Activated CD8-positive, alpha-beta memory T cell treated with anti-CD3 and anti-CD28 coated beads, Interleukin-2, amount 50 U/mL, for 4 hours (primary cell): Measurements from ENCODE around the gene DDHD1.
"Not testable (repeated sequence)": the region's sequence is repeated elsewhere in the genome, so short reads cannot be mapped to it uniquely, and the experiment has no call there.

Experiments
- DNase-seq: peaks from one replicate; pipeline ENCODE4 v3.0.0-alpha.2; 2020

Gene DDHD1

DNA sequence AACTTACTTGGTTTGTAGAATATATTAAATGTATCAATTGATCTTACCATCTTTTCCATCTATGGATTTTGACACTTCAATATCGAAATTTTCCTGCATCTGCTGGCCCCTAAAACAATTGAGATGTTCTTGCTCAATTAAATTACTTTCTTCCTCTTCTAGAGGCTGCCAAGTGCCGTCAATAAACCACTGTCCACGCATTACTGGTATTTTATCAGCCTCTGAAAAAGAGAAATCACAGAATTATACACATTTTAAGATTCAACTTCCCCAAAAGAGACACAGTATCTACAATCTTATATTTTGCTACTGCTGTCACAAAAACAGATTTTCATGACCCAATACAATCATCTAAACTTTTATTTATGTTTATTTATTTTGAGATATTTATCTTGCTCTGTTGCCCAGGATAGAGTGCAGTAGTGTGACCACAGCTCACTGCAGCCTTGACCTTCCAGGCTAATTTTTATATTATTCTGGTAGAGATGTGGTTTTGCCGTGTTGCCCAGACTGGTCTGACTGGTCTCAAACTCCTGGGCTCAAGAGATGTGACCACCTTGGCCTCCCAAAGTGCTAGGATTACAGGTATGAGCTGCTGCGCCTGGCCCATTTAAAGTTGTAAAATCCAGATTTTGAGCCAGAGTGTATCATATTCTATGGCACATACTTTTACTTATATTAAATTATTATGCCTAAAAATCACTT is 49.3 kb downstream of the DDHD1 start:
- no peak for DNase-seq

DNA sequence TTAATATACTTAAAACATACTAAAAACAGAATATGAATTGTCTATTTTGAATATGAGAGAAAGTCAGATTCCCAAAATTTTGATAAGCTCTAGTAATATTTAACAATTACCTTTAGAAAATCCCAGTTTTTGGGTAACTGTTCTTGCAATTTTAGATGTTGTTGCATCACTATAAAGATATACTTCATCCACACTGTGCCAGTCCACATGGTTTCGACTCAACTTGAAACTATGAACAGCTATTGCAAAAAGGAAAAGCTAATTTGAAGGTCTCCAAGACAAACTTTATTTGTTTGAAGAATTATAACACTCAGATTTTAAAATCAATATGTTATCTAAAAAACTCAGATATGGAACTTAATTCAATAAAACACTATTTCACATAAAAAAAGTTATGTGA is 59.9 kb downstream of the DDHD1 start:
- DNase-seq = no peak

DNA sequence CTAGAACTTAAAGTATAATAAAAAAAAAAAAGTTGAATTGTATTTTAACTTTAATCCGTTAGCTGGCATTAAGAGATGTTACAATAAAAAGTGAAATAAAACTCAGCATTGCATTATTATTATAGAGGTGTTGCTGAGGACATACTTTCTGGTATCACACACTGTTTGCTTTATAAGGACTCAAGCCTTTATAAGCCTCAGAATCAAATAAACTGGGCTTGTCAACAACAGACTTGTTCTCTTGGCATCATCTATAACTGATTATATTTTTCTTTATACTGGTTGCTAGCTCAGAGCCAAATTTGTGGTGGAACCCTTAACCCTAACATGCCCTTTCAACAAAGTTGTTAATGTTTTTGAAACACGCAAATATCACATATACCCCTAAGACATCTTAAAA is 62.3 kb downstream of the DDHD1 start:
- no peak for DNase-seq

DNA sequence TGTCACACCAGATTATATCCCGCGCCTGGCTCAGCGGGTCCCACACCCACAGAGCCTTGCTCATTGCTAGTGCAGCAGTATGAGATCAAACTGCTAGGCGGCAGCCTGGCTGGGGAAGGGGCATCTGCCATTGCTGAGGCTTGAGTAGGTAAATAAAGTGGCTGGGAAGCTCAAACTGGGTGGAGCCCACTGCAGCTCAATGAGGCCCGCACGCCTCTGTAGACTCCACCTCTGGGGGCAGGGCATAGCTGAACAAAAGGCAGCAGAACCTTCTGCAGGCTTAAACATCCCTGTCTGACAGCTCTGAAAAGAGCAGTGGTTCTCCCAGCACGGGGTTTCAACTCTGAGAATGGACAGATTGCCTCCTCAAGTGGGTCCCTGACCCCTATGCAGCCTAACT is 68.2 kb downstream of the DDHD1 start:
- not testable (repeated sequence) for DNase-seq

DNA sequence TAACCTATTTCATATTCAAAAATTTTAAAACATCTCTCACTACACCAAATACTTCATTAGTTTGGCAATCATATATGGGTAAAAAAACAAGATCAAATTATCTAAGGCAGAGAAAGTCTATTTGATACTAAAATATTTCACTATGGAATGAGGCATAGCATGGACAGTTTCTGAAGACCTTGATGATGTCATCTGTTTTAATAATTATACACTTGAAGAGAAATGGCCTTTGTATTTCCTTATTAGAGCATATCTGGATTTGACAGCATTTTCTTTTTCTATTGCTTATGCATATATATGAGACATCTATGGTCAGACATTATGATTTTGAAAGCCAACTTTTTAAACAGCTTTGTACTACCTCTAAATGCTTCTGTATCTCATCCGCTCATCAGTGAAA is 88.6 kb downstream of the DDHD1 start:
- DNase-seq = no peak

DNA sequence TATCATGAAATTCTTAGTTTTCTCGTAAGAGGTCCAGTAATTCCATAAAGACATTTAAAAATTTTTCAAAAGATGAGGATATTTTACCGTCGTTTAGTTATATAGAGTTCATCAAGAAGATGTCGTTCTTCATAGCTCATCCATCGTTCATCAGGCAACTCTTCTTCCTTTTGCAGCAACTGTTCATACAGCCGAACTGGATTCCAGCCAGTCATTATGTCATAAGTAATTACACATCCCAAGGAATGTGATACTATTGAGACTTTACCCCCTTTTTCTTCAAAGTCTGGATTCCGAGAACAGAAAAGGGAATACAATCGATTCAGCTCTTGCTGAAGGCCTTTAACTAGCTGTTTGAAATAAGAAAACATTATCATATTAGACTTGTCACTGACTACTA is 90.3 kb downstream of the DDHD1 start:
- DNase-seq = no peak

DNA sequence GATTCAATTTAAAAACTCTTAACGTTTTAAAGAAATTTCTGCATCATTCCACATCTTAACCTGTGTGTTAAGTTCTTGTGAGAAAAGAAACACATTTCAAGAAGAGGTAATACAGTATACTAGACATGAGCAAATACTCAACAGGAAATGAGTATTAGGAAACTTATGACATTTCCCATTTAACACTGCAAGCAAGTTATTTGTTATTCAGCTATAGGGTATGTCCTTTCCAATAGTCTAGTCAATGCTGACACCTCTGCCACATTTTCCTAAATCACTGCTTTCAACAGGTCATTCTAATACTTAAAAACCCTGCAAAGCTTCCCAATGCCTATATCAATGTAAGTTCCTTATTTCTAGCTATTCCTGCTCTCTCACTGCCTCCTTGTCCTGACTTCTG is 93.1 kb downstream of the DDHD1 start:
- DNase-seq = no peak

DNA sequence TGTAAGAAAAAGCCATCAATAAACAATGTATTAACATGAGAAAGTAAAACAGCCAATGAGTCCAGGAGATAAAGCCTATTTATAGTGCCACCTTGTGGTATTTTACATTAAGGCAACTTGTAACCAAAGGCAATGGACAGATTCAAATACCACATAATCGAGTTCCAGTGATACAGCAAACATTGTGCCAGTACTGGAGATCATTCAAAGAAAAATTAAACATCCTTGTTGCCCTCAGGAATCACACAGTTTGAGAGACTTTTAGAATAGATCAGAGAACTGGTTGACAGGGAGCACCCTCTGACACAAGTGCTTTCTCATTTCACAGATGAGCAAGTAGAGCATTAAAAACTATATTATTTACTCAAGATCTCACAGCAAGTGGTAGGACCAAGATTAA is 98.1 kb downstream of the DDHD1 start:
- no peak for DNase-seq

DNA sequence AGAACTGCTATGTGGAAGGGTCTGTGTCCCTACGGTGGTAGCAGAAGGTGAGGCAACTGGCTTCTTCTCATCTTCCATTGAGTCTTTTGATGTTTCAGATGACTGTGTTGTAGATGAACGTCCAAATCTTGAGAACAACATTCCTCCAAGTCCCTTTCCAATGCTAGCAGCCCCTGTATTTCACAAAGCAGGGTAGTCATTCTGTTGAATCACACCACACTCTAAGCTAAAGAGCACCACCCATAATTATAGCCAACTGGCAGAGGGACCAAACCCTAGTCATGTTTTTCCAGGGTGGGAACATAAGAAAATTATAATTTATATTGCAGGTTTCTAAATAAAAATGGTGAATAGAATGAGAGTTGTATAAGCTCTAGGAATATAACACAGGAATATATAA is 98.7 kb downstream of the DDHD1 start:
- no peak for DNase-seq

DNA sequence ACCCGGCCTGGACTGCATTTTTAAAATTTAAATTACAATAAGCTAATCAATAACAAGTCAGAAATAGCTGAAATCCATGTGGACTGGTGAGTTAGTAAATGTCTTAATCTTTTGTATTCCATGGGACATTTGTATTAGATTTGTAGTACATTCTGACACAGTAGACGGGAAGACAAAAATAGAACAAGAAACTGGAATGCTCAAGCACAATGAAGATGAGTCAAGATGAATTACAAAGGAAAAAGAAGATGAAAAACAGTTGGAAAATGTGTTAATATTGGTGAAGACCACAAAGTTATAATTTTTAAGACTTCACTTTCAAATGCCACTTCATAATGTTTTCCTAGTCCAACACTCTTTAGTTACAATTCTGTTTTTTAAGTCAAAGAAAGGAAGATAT is 104.5 kb downstream of the DDHD1 start:
- no peak for DNase-seq

DNA sequence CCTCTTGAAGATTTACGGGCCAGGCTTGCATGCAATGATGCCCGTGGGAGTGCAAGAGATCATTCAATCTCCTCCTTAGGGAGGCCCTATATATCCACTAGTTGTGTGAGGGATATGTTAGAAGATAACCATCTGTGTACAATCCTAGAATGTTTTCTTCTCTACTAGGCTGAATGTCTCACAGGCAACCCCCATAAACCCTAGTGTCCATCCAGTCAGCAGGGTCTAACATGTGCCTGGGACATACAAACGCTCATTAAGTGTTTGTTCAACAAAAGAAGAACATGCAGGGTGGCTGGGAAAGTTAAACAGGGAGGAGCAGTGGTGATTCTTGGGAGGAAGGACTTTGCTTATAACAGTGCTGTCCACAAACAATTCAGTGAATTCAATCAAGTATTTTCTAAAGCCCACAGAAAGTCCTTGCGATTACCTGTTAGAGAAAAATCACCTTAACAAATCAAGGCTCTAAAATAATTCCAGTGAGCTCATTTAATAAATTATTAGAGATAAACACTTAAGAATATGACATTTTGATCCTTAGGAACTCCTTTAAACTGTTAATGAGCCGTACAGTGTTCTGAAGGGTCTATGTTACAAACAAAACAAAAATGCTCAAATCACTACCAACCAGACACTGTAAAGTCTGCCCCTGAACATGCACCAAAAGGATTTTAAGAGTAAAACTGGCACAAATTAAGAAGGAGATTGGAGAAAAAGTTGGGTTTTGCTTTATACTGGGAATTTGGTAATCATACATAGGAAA is 105.6 kb downstream of the DDHD1 start:
- no peak for DNase-seq

DNA sequence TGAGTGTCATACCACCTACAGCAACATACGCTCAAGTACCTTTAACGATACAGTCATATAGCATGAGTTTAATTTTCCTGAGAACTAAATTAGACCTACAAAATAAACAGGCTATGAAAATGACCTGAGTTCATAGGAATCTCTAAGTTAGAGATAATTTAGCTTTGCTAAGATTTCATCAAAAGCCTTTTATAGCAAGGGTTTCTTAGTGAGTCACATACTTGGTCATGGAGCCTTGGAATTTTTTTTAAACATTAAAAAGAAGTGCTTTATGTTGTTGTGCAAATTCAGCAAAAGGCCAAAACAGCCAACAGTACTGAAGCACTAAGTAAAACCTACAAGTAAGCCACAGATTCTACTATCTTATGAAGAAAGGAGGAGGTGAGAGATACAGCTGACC is 108.6 kb downstream of the DDHD1 start:
- DNase-seq = no peak

DNA sequence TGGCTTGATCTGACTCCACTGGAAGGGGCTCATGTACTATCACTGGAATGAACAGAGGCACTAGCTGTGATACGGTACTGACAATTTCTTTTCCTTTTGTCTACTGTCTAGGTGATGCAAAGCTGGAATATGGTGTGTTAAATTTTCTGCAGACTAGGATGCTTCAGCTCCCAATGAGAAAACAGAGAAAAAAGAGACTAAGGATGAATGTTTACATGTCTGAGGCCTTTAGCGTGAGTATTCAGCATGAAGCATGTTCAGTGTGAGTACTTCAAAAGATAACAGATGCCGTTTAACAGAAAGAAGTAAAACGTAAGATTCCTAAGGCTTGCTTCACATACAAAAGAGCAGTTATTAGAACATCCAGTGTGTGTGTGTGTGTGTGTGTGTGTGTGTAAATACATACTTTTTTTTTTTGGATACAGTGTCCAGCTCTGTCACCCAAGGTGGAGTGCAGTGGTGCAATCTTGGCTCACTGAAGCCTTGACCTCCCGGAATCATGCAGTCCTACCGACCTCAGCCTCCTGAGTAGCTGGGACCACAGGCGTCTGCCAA is 110.0 kb downstream of the DDHD1 start:
- DNase-seq = no peak

DNA sequence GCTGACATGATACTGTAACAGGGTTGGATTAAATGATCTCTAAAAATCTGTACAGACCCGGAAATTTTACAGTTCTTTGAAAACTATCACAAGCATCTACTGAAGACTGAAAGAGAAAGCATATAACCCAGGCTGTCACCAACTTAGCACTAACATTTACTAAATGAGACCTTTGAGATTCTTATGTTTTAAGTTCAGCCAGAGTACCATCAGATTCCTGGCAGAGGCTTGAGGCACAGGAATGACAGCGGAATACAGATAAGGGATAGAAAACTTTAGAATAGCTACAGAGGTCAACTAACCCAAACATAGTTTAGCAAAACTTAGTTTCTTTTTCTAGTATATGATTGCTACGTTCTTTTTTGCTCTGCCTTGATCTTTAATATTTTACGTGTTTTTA is 110.6 kb downstream of the DDHD1 start:
- DNase-seq = no peak

DNA sequence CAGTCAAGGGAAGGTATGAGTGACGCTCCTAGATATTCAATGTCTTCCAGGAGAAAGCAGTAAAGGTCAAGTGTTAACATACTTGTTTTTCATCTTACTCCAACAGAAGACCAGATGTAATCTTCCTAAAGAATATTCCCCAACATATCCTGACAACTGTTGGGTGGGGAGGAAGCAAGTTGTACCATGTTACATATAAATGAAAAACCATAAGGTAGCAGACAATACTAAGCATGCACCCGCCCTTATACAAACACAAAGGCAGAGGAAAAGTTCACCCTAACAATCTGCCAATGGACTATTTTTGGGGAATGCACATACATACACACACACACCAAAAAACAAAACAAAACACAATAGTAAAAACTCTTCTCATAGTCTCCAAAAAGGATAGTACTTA is 112.1 kb downstream of the DDHD1 start:
- no peak for DNase-seq

DNA sequence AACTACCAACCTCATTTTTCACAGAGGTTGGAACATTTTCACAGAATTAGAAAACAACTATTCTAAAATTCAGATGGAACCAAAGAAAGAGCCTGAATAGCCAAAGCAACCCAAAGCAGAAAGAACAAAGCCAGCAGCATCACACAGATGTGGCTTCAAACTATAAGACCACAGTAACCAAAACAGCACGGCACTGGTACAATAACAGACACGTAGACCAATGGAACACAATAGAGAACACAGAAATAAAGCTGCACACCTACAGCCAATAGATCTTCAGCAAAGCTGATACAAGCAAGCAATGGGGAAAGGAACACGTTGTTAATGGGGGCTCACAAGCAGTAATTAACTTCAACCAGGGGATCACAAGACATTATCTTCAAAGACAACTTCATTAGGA is 114.5 kb downstream of the DDHD1 start:
- DNase-seq = no peak

DNA sequence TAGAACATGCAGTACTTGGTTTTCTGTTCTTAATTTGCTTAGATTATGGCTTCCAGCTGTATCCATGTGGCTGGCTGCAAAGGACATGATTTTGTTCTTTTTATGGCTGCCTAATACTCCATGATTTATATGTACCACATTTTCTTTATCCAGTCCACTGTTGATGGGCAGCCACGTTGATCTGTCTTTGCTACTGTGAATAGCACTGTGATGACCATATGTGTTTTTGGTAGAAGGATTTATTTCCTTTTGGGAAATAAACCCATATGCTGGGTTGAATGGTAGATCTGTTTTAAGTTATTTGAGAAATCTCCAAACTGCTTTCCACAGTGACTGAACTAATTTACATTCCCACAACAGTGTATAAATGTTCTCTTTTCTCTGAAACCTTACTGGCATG is 116.1 kb downstream of the DDHD1 start:
- no peak for DNase-seq

DNA sequence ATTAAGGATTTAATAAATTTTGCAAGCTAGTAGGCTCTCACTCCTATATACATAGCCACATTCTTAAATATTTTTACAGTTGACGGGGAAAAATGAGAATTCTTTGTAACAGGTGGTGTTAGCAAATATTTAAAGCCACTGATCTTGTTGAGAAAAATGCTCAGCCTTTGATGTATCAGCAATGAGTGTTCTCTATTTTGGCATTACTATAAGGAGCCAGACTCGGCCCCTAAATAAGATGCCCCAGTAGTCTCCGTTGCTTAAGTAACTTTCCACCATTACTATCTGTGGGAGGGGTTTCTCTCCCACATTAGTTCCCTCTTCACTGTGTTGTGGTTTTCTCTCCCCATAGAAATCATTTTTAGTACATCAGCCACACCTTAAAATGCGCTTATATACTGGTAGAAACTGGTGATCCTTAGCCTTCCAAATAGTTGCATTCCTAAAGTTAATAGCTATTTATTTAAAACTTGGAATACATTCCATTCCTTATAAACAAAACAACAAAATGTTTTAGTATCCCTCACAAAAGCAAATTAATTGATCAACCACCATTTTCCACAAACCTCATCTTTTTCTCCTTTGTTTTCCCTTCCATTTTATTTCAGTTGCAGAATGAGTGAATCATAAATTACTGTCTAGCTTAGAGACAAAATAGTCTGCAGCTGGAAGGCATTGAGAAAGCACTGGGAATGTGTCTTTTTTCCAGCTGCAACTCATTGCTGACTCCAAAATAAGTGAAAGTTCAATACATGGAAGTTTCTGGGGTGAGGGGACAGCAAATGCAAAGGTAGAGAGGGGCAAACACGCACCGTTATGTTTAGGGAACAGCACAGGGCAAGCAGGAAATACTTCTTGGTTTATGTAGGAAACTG is 117.5 kb downstream of the DDHD1 start:
- no peak for DNase-seq

DNA sequence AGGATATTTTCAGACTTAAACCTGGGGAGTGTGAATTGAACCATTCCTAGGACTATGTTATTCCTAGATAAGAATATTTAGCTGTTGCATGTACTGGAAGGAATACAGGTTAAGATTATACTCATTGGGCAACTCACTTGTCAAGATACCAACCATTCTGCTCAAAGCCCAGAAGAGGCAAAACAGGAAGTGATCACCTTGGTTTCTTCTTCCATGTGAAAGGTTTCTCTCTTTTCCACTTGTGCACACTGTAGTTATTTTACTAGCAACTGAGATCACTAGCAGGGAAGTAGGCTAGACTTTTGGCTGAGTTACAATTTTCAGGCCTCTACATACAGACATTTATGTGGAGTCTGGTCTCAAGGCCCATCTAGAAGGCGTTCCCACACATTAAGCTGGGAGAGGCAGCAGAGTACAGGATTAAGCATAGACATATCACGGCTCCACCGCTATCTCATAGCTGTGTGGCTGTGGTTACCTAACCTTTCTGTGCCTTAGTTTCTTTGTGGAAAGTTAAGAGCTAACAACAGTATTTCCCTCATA is 118.4 kb downstream of the DDHD1 start:
- no peak for DNase-seq

DNA sequence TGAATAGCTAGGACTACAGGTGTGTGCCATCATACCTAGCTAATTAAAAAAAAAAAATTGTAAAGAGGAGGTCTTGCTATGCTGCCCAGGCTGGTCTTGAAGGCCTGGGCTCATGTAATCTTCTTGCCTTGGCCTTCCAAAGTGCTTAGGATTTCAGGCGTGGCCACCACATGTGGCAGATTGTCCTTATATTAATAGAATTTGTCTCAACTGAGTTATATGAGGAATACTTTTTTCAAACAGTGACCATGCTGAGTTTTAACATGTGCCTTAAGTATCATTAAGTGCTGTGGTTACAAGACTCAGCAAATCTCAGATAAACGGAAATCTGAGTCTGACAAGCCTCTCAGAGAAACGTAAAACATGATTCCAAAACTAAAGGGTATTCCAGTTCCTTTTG is 119.1 kb downstream of the DDHD1 start:
- DNase-seq = no peak

DNA sequence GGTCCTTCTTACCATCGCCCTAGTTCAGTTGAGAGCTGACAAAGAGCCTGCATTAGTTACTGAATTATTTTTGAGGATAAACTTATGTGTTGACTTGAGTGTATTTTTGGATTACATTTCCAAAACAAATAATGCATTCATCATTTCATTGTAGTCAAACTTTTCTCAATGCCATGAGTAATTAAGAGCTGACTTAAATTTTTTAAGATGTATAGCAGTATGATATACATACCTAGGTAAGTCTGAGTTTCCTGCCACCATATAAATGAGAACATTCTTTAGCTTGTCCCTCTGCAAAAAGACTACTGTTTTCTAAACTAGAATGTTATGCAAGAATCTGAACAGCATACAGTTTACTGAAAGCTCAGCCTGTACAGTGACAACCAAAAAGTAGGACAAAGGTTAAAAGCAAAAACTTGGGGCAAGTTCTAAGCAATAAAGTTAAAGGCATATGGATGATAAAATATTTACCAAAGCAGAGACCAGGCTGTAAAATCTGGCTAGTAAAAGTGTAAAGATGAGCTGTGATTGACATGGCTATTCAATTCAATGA is 120.2 kb downstream of the DDHD1 start:
- no peak for DNase-seq

DNA sequence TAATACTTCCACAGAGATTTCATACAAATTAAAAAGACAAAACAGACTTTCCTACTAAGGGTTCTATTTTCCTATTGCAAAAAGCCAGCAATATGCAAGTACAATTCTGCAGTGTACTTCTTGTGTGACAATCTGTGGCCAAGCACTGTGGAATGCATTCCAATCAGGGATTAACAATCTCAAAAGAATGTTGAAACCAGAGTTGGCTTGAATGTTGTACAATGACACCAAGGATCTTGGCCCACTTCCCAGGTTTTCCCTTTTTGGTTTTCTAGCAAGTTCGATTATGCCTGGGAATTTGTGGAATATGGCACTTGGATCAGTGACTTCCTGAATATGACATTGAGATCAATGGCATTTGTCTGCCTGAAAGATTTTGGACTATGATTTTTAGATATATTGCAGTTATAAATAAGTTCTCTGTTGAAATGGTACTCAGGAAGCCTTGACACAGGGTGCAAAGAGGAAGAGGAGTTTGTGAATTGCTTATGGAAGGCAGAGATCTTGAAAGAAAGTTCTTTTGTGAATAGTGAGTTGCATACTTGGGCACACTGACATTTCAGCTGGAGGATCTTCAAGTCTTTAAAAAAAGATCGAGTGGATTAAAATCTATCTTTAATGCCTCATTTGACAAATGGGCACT is 120.8 kb downstream of the DDHD1 start:
- no peak for DNase-seq
